ENCODE data around the gene TRPV6. TPM values are rescaled to one million over a fixed set of nuclear protein-coding genes. Genes with fewer than 3 reads are reported as not detected.

The TRPV6 gene
- total and polyA plus RNA-seq, 2 of the 4 experiments (the other 2 are of a cell fraction) = 0.03 TPM; not detected in 1

GRCh38 chr7:142847353-142847752, 38.2 kb downstream of the TRPV6 start:
- H3K4me3 ChIP-seq (ENCODE audit: insufficient read depth, low read depth, low read length) = no peak overlapping the region
- H3K9ac ChIP-seq (ENCODE audit: low read depth, low read length) = no peak overlapping the region
- no peak overlapping the region for H3K18ac ChIP-seq (ENCODE audit: low read depth, low read length)
- H3K9me1 ChIP-seq (ENCODE audit: insufficient read depth, low read length) = no peaks in the 10 kb centered on the region
- ChIA-PET CTCF (no interaction called here), POLR2A (ENCODE audit: unreplicated experiment) (no interaction called here)
- no peaks in the 10 kb centered on the region for H3K4me1 ChIP-seq (ENCODE audit: control insufficient read depth, insufficient read depth, low read length)
- no peak overlapping the region for H2AK5ac ChIP-seq (ENCODE audit: low read depth, low read length)
- in situ Hi-C loops (cut with MboI; ENCODE audit: low sequenced_read_pairs) (no loop called here), intact Hi-C loops (cut with micrococcal nuclease) (no loop called here), dilution Hi-C loops (cut with HindIII; ENCODE audit: low sequenced_read_pairs, unreplicated experiment) (no loop called here)
- no TSS peak for BruUV-seq (replicated peaks)
- WGBS, 2 experiments (ENCODE audit: extremely low coverage in 2 of 2, insufficient read length in 1 of 2) = no CpG with 5 or more reads among the region's 2 CpGs
- H2BK20ac ChIP-seq (ENCODE audit: low read depth, low read length) = no peak overlapping the region
- H4K91ac ChIP-seq (ENCODE audit: insufficient read depth, low read depth, low read length) = no peak overlapping the region
- DNase-seq = no peak
- H3K4me2 ChIP-seq (ENCODE audit: low read depth, low read length) = no peak overlapping the region
- no peak for TF ChIP-seq BHLHE40 (IDR thresholded peaks at IDR 0.05; ENCODE audit: low read depth, low read length)
- TF ChIP-seq POLR2A (IDR thresholded peaks at IDR 0.05; ENCODE audit: low read depth, low read length) = no peak
- TF ChIP-seq SMC3 (IDR thresholded peaks at IDR 0.05; ENCODE audit: low read depth, low read length) = no peak
- no peak for TF ChIP-seq RAD21 (IDR thresholded peaks at IDR 0.05; ENCODE audit: low read length)
- TF ChIP-seq, protein P1, sequence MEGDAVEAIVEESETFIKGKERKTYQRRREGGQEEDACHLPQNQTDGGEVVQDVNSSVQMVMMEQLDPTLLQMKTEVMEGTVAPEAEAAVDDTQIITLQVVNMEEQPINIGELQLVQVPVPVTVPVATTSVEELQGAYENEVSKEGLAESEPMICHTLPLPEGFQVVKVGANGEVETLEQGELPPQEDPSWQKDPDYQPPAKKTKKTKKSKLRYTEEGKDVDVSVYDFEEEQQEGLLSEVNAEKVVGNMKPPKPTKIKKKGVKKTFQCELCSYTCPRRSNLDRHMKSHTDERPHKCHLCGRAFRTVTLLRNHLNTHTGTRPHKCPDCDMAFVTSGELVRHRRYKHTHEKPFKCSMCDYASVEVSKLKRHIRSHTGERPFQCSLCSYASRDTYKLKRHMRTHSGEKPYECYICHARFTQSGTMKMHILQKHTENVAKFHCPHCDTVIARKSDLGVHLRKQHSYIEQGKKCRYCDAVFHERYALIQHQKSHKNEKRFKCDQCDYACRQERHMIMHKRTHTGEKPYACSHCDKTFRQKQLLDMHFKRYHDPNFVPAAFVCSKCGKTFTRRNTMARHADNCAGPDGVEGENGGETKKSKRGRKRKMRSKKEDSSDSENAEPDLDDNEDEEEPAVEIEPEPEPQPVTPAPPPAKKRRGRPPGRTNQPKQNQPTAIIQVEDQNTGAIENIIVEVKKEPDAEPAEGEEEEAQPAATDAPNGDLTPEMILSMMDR (conservative IDR thresholded peaks at IDR 0.05; ENCODE audit: low read depth, low read length) = no peak
- TF ChIP-seq MXI1 (IDR thresholded peaks at IDR 0.05; ENCODE audit: borderline replicate concordance, low read depth, low read length) = no peak
- no peak for TF ChIP-seq MAFK (IDR thresholded peaks at IDR 0.05; ENCODE audit: low read depth, low read length)
- no peak for TF ChIP-seq MAZ (IDR thresholded peaks at IDR 0.05; ENCODE audit: borderline replicate concordance, low read depth, low read length)
- TF ChIP-seq CEBPB (IDR thresholded peaks at IDR 0.05; ENCODE audit: low read depth, low read length) = no peak
- no peak for TF ChIP-seq RFX5 (IDR thresholded peaks at IDR 0.05; ENCODE audit: low read depth, low read length)
- no peak for TF ChIP-seq CHD1 (IDR thresholded peaks at IDR 0.05; ENCODE audit: low read depth, low read length)
- TF ChIP-seq RCOR1 (IDR thresholded peaks at IDR 0.05; ENCODE audit: insufficient replicate concordance, low read length) = no peak
- no peak for TF ChIP-seq ELK1 (IDR thresholded peaks at IDR 0.05; ENCODE audit: borderline replicate concordance, low read depth, low read length)
- TF ChIP-seq NFE2L2 (IDR thresholded peaks at IDR 0.05; ENCODE audit: low read depth, low read length) = no peak
- TF ChIP-seq, protein P2, sequence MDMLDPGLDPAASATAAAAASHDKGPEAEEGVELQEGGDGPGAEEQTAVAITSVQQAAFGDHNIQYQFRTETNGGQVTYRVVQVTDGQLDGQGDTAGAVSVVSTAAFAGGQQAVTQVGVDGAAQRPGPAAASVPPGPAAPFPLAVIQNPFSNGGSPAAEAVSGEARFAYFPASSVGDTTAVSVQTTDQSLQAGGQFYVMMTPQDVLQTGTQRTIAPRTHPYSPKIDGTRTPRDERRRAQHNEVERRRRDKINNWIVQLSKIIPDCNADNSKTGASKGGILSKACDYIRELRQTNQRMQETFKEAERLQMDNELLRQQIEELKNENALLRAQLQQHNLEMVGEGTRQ (IDR thresholded peaks at IDR 0.05; ENCODE audit: low read depth, low read length) = no peak
- TF ChIP-seq FOS (IDR thresholded peaks at IDR 0.05; ENCODE audit: low read depth, low read length) = no peak
- no peaks in the 10 kb centered on the region for H4K20me1 ChIP-seq (ENCODE audit: insufficient read depth, low read length)
- peaks cover 2% of the 10 kb centered on the region; the same call in 1 of the 2 replicates for H3K27me3 ChIP-seq (ENCODE audit: control insufficient read depth, insufficient read depth, low read length)
- H3K27ac ChIP-seq (ENCODE audit: insufficient read depth, low read length) = no peak overlapping the region
- no peak overlapping the region for H3K23ac ChIP-seq (ENCODE audit: low read depth, low read length)
- no peak overlapping the region for H4K5ac ChIP-seq (ENCODE audit: low read depth, low read length)
- no peak overlapping the region for H2BK120ac ChIP-seq (ENCODE audit: low read depth, low read length)
- H2AFZ ChIP-seq (replicated peaks; ENCODE audit: low read length, poor library complexity) = no peak overlapping the region
- no peaks in the 10 kb centered on the region for H3K9me3 ChIP-seq (ENCODE audit: control insufficient read depth, insufficient read depth, low read length)
- no peaks in the 10 kb centered on the region for H3K36me3 ChIP-seq (ENCODE audit: control insufficient read depth, insufficient read depth, low read length)
- no peaks in the 10 kb centered on the region for H3K79me1 ChIP-seq (ENCODE audit: low read depth in 1 of 2, low read length in 2 of 2)
- no peak overlapping the region for H2AK9ac ChIP-seq (replicated peaks; ENCODE audit: low read depth, low read length, poor library complexity)
- no peak overlapping the region for H3K4ac ChIP-seq (ENCODE audit: low read depth, low read length)
- no peak overlapping the region for H2BK5ac ChIP-seq (ENCODE audit: low read depth, low read length, poor library complexity, severe bottlenecking)
- no peak overlapping the region for H3K14ac ChIP-seq (replicated peaks; ENCODE audit: low read depth, low read length)
- no peak for ATAC-seq (ENCODE audit: low read depth)
- H4K8ac ChIP-seq (ENCODE audit: low read depth in 2 of 2, low read length in 2 of 2) = no peak overlapping the region
- H3K56ac ChIP-seq (ENCODE audit: extremely low read depth, insufficient read depth, low read length) = no peak overlapping the region
- H2BK15ac ChIP-seq (ENCODE audit: low read depth, low read length) = no peak overlapping the region
